GM19239 (cell line): Measurements from ENCODE around the gene GRIP1.

Experiments
- DNase-seq: peaks from one replicate; pipeline ENCODE4 v3.0.0; 2011; ENCODE audit warnings: low spot score; ENCODE audit not compliant: insufficient read length
- FAIRE-seq: peaks from 2 replicates; lab custom pipeline; 2011; peaks lifted over from hg19 to GRCh38; lab: Jason Lieb, UNC

The GRIP1 gene

GRCh38 chr12:66603981-66604479 is 74.8 kb downstream of the GRIP1 start:
- DNase-seq (no peak), FAIRE-seq (no peak)

- no peak for DNase-seq
- FAIRE-seq, result no peak
Measured at GRCh38 chr12:66603461-66603860, 75.4 kb downstream of the GRIP1 start.

- FAIRE-seq, result no peak
Measured at GRCh38 chr12:66602483-66603143, 76.3 kb downstream of the GRIP1 start.

GRCh38 chr12:66600903-66601302 is 78.0 kb downstream of the GRIP1 start:
- FAIRE-seq (no peak), DNase-seq (no peak)

More at GRCh38 chr12:66602483-66603143, 76.3 kb downstream of the GRIP1 start:
- DNase-seq, result no peak

- DNase-seq (no peak), FAIRE-seq (no peak)
Measured at GRCh38 chr12:66599816-66600215, 79.1 kb downstream of the GRIP1 start.

- DNase-seq (no peak), FAIRE-seq (no peak)
Measured at GRCh38 chr12:66598608-66599007, 80.3 kb downstream of the GRIP1 start.

GRCh38 chr12:66598079-66598478 is 80.8 kb downstream of the GRIP1 start:
- no peak for DNase-seq

GRCh38 chr12:66596199-66596598 is 82.7 kb downstream of the GRIP1 start:
- FAIRE-seq (no peak), DNase-seq (no peak)

More at GRCh38 chr12:66598079-66598478, 80.8 kb downstream of the GRIP1 start:
- FAIRE-seq, result no peak

GRCh38 chr12:66594688-66595087 is 84.2 kb downstream of the GRIP1 start:
- DNase-seq (no peak), FAIRE-seq (no peak)

GRCh38 chr12:66590275-66590985 is 88.4 kb downstream of the GRIP1 start:
- no peak for FAIRE-seq
- DNase-seq, result no peak

- no peak for DNase-seq
- FAIRE-seq, result no peak
Measured at GRCh38 chr12:66589095-66589494, 89.8 kb downstream of the GRIP1 start.

- no peak for DNase-seq
- no peak for FAIRE-seq
Measured at GRCh38 chr12:66587912-66588311, 91.0 kb downstream of the GRIP1 start.

GRCh38 chr12:66584673-66585072 is 94.2 kb downstream of the GRIP1 start:
- DNase-seq, result no peak
- FAIRE-seq, result no peak

- FAIRE-seq (no peak), DNase-seq (peak; percentile 4)
Measured at GRCh38 chr12:66573605-66574004, 105.3 kb downstream of the GRIP1 start.

- DNase-seq (no peak), FAIRE-seq (no peak)
Measured at GRCh38 chr12:66572845-66573244, 106.0 kb downstream of the GRIP1 start.

- no peak for FAIRE-seq
- DNase-seq, result no peak
Measured at GRCh38 chr12:66571361-66571915, 107.4 kb downstream of the GRIP1 start.

- FAIRE-seq (no peak), DNase-seq (no peak)
Measured at GRCh38 chr12:66563220-66563619, 115.7 kb downstream of the GRIP1 start.

- no peak for FAIRE-seq
Measured at GRCh38 chr12:66555113-66555512, 123.8 kb downstream of the GRIP1 start.

GRCh38 chr12:66552716-66553115 is 126.2 kb downstream of the GRIP1 start:
- no peak for FAIRE-seq
- no peak for DNase-seq

More at GRCh38 chr12:66555113-66555512, 123.8 kb downstream of the GRIP1 start:
- DNase-seq, result no peak

GRCh38 chr12:66550626-66551025 is 128.2 kb downstream of the GRIP1 start:
- DNase-seq, result no peak
- FAIRE-seq, result no peak

- DNase-seq, result no peak
- no peak for FAIRE-seq
Measured at GRCh38 chr12:66549050-66549389, 129.9 kb downstream of the GRIP1 start.
